ENCODE results near the gene ERCC1.
"Not testable (repeated sequence)": the region's sequence is repeated elsewhere in the genome, so short reads cannot be mapped to it uniquely, and the experiment has no call there.

The ERCC1 gene

GRCh38 chr19:45455707-45456499 lies 32.2 kb upstream of the ERCC1 start:
- peak; percentile 98 for DNase-seq (ENCODE audit: low read depth)

- no peak for DNase-seq (ENCODE audit: low read depth)
These were observed 28.2 kb upstream of the ERCC1 start for GRCh38 chr19:45451850-45452387.

GRCh38 chr19:45451131-45451849 lies 27.6 kb upstream of the ERCC1 start:
- peak; percentile 54 for DNase-seq (ENCODE audit: low read depth)

GRCh38 chr19:45450012-45450333 lies 26.3 kb upstream of the ERCC1 start:
- DNase-seq (ENCODE audit: low read depth), result no peak

GRCh38 chr19:45448887-45449299 lies 25.2 kb upstream of the ERCC1 start:
- DNase-seq (ENCODE audit: low read depth), result peak; percentile 60

- no peak for DNase-seq (ENCODE audit: low read depth)
These were observed 24.7 kb upstream of the ERCC1 start for GRCh38 chr19:45448425-45448756.

GRCh38 chr19:45446944-45447343 lies 23.2 kb upstream of the ERCC1 start:
- DNase-seq (ENCODE audit: low read depth), result no peak

- DNase-seq (ENCODE audit: low read depth), result peak; percentile 65
These were observed 22.6 kb upstream of the ERCC1 start for GRCh38 chr19:45446295-45446694.

GRCh38 chr19:45445139-45445538 lies 21.4 kb upstream of the ERCC1 start:
- no peak for DNase-seq (ENCODE audit: low read depth)

GRCh38 chr19:45444318-45445041 lies 20.8 kb upstream of the ERCC1 start:
- DNase-seq (ENCODE audit: low read depth), result peak; percentile 85

GRCh38 chr19:45443462-45444317 lies 20.0 kb upstream of the ERCC1 start:
- DNase-seq (ENCODE audit: low read depth), result peak; percentile 96

GRCh38 chr19:45442778-45443461 lies 19.2 kb upstream of the ERCC1 start:
- DNase-seq (ENCODE audit: low read depth), result peak; percentile 71

- DNase-seq (ENCODE audit: low read depth), result no peak
These were observed 18.7 kb upstream of the ERCC1 start for GRCh38 chr19:45442408-45442777.

- peak; percentile 62 for DNase-seq (ENCODE audit: low read depth)
These were observed 17.3 kb upstream of the ERCC1 start for GRCh38 chr19:45440873-45441654.

GRCh38 chr19:45440259-45440638 lies 16.5 kb upstream of the ERCC1 start:
- no peak for DNase-seq (ENCODE audit: low read depth)

GRCh38 chr19:45439569-45440258 lies 16.0 kb upstream of the ERCC1 start:
- DNase-seq (ENCODE audit: low read depth), result peak; percentile 88

GRCh38 chr19:45439190-45439568 lies 15.5 kb upstream of the ERCC1 start:
- DNase-seq (ENCODE audit: low read depth), result no peak

- DNase-seq (ENCODE audit: low read depth), result no peak
These were observed 13.6 kb upstream of the ERCC1 start for GRCh38 chr19:45437328-45437727.

- DNase-seq (ENCODE audit: low read depth), result not testable (repeated sequence)
These were observed 8.8 kb upstream of the ERCC1 start for GRCh38 chr19:45432543-45432942.

- not testable (repeated sequence) for DNase-seq (ENCODE audit: low read depth)
These were observed 7.3 kb upstream of the ERCC1 start for GRCh38 chr19:45431008-45431407.

Measured in ELR (cell line).